ENCODE results near the gene ABCC1.

DNA sequence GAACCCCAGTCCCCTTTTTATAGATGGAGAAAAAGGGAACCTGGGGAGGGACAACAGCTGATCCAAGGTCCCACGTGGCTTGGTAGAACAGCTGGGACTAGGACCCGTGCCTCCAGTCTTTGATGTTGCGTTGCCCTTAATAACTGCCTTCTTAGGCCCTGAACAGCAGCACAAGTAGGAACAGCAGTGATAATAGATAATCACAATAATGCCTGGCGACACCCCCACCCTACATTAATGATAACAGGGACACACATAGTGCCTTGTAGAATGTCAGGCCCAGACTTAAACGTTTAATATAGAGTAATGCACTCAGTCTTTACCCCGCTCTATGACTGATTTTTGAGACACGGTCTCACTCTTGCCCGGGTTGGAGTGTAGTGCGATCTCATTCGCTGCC is 177.5 kb downstream of the ABCC1 start:
- TF ChIP-seq POLR2A (IDR thresholded peaks at IDR 0.05) = no peak
- TF ChIP-seq, protein P1, sequence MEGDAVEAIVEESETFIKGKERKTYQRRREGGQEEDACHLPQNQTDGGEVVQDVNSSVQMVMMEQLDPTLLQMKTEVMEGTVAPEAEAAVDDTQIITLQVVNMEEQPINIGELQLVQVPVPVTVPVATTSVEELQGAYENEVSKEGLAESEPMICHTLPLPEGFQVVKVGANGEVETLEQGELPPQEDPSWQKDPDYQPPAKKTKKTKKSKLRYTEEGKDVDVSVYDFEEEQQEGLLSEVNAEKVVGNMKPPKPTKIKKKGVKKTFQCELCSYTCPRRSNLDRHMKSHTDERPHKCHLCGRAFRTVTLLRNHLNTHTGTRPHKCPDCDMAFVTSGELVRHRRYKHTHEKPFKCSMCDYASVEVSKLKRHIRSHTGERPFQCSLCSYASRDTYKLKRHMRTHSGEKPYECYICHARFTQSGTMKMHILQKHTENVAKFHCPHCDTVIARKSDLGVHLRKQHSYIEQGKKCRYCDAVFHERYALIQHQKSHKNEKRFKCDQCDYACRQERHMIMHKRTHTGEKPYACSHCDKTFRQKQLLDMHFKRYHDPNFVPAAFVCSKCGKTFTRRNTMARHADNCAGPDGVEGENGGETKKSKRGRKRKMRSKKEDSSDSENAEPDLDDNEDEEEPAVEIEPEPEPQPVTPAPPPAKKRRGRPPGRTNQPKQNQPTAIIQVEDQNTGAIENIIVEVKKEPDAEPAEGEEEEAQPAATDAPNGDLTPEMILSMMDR (IDR thresholded peaks at IDR 0.05) = no peak

All from Peyer's patch (tissue), 4 donors.